Heart right ventricle (tissue), 16 donors: ENCODE data around the gene E2F1. TPM values are rescaled to one million over a fixed set of nuclear protein-coding genes. Genes with fewer than 3 reads are reported as not detected.

Experiments used
- ATAC-seq, 8 donors: fragments of 200-7000 bp; cut with Tn5 transposase; one replicate each; pipeline ENCODE4 v1.9.1; 2020; ENCODE audit warnings: mild to moderate bottlenecking in 8 of 8, moderate library complexity in 8 of 8, moderate number of reproducible peaks in 1 of 8
- DNase-seq, 2 donors: peaks; one replicate each; pipeline ENCODE4 v3.0.0-alpha.2; 2020
- H3K27ac ChIP-seq, 10 donors: fragments of 200-600 bp; sonication (generic) in 2 of 10; one replicate each; pipeline versions ENCODE4 v1.5.0 to v1.8.0; 2020 to 2022; ENCODE audit warnings: mild to moderate bottlenecking in 3 of 10
- H3K27me3 ChIP-seq, 7 donors: fragments of 200-600 bp; one replicate each; pipeline ENCODE4 v1.8.0; 2021 to 2022; ENCODE audit warnings: mild to moderate bottlenecking in 2 of 7
- H3K36me3 ChIP-seq, 9 donors: fragments of 200-600 bp; sonication (generic) in 1 of 9; one replicate each; pipeline versions ENCODE4 v1.5.0 to v1.8.0; 2020 to 2022; ENCODE audit warnings: mild to moderate bottlenecking in 2 of 9
- H3K4me1 ChIP-seq, 9 donors: fragments of 200-600 bp; sonication (generic) in 1 of 9; one replicate each; pipeline versions ENCODE4 v1.5.0 to v1.8.0; 2020 to 2022; ENCODE audit warnings: mild to moderate bottlenecking in 4 of 9
- H3K4me3 ChIP-seq, 10 donors: fragments of 200-600 bp; sonication (generic) in 2 of 10; one replicate each; pipeline versions ENCODE4 v1.5.0 to v1.8.0; 2020 to 2022; ENCODE audit warnings: mild to moderate bottlenecking in 7 of 10, moderate library complexity in 2 of 10
- H3K9me3 ChIP-seq, 11 donors: fragments of 200-600 bp in 10 of 11; sonication (generic) in 2 of 11; one replicate each; pipeline versions ENCODE4 v1.5.0 to v1.8.0; 2013 to 2022; ENCODE audit warnings: mild to moderate bottlenecking in 2 of 11, control low read depth in 1 of 11, moderate library complexity in 1 of 11
- CTCF ChIP-seq, 9 donors: fragments of 200-600 bp; sonication (generic) in 2 of 9; IDR thresholded peaks; one replicate each; pipeline versions ENCODE4 v1.5.0 to v1.8.0; 2021 to 2022; ENCODE audit warnings: antibody characterized with exemption in 9 of 9, mild to moderate bottlenecking in 5 of 9, moderate library complexity in 1 of 9
- WGBS, 2 donors: extraction: QIAGEN DNeasy Blood & Tissue Kit; methylation state at CpG; one replicate each; pipeline ENCODE4 v1.1.7; 2013; ENCODE audit warnings: inconsistent platforms in 1 of 2; 5-methylcytosine and 5-hydroxymethylcytosine counted together
- intact Hi-C, 10 donors: fragments of 100-400 bp; cut with DNase I; formaldehyde crosslinking; loops; one replicate each; pipeline versions ENCODE4 v1.11.1 to v1.14.2; 2022
- polyA plus RNA-seq, 2 donors: library from polyadenylated mRNA; stranded (reverse); fragments of 200-250 nt; gene quantifications; one replicate each; pipeline ENCODE4 v1.2.3, GENCODE V29; 2013
- total RNA-seq, 10 donors: library from RNA; stranded (reverse); fragmentation: NEBNext Ultra II Directional in 3 of 10; extraction: Animal tissue kit (Norgen Biotek cat#: 25700) in 3 of 10; gene quantifications; one replicate each; pipeline versions ENCODE4 v1.2.1 to v1.2.4, GENCODE V29; 2021 to 2023
- donor health status: Arrhythmogenic right ventricular cardiomyopathy.
- donor health status: ischemic (EF 13 %, LVEDD 7.1; RV severe dilation, severe dysfunction).
- donor health status: healthy with polysubstance abuse.
- donor health status: DM: no; HTN: yes; CAD: no.
- donor health status: DM: no; HTN: no; CAD: no.
- donor health status: ischemic (EF 25% LVEDD 6.9; RV normal size, moderate dysfunction).
- donor health status: ischemic (EF 25% LVEDD 5.7; RV mildly dilated, moderate dysfunction).
- donor health status: healthy.
- donor health status: DM: yes; HTN: yes; CAD: no.
- donor health status: Ischemic cardiomyopathy.
- donor health status: ischemic (EF 35%, LVEDD 5.7; RV mildly dilated, moderate dysfunction).
- donor health status: nonischemic (EF 11% LVEDD 7.7; RV severe dilation, severe dysfunction).
- donor health status: DM: yes; HTN: yes; CAD: no.
- donor health status: PGD.
- donor health status: ischemic (EF 29% LVEDD 5.4; RV normal size, mild dysfunction).
- donor health status: nonischemic (EF 23%, LVEDD 6.1; RV moderate dilation, normal function).

E2F1 gene
- total and polyA plus RNA-seq, 12 donors, result 0.44 to 3.4 (median 1.2) TPM

GRCh38 chr20:33677991-33678702 lies 8.0 kb downstream of the E2F1 start:
- Histone ChIP-seq H3K36me3 (peaks cover 0 to 5% (median 0%) of the 10 kb centered on the region in 9 donors), H3K27ac (peak overlapping the region in 2 of 10 donors; percentile 28 to 45), H3K9me3 (no peaks in the 10 kb centered on the region), H3K27me3 (no peaks in the 10 kb centered on the region), H3K4me1 (peaks cover 4 to 29% (median 17%) of the 10 kb centered on the region in 9 donors), H3K4me3 (no peak overlapping the region)
- ATAC-seq (peak in 6 of 8 donors; percentile 15 to 39 (median 34)), DNase-seq (peak in 1 of 2 donors; percentile 64)
- intact Hi-C loops, result loop anchor here in 1 of 10 donors (5.0 kb wide), 1 partner anchor 54 kb away; the partner anchor contains the start of gene ZNF341
- TF ChIP-seq CTCF (IDR thresholded peaks at IDR 0.05), result no peak
- WGBS, 2 donors, result 77 to 78% methylated on average over 15 of the region's 15 CpGs

GRCh38 chr20:33676652-33677645 lies 9.2 kb downstream of the E2F1 start:
- no peak overlapping the region for H3K27ac ChIP-seq
- no peaks in the 10 kb centered on the region for H3K27me3 ChIP-seq
- ATAC-seq (no peak), DNase-seq (no peak)
- H3K9me3 ChIP-seq, result no peaks in the 10 kb centered on the region
- no peak overlapping the region for H3K4me3 ChIP-seq
- H3K4me1 ChIP-seq, result peaks cover 9 to 41% (median 27%) of the 10 kb centered on the region in 9 donors
- intact Hi-C loops, result loop anchor here in 1 of 10 donors (5.0 kb wide), 1 partner anchor 55 kb away; the partner anchor contains the start of gene ZNF341
- 96% methylated on average over 31 of the region's 31 CpGs for WGBS, 2 donors
- H3K36me3 ChIP-seq, result peaks cover 0 to 5% (median 0%) of the 10 kb centered on the region in 9 donors
- no peak for TF ChIP-seq CTCF (IDR thresholded peaks at IDR 0.05)

- Histone ChIP-seq H3K36me3 (peaks cover 0 to 7% (median 5%) of the 10 kb centered on the region in 9 donors), H3K27me3 (no peaks in the 10 kb centered on the region), H3K27ac (peak overlapping the region in 4 of 10 donors; percentile 11 to 94 (median 83)), H3K4me1 (peaks cover 9 to 42% (median 28%) of the 10 kb centered on the region in 9 donors), H3K9me3 (no peaks in the 10 kb centered on the region), H3K4me3 (no peak overlapping the region)
- intact Hi-C loops, result loop anchor here in 1 of 10 donors (5.0 kb wide), 1 partner anchor 56 kb away; the partner anchor contains the start of gene ZNF341
- ATAC-seq (no peak), DNase-seq (no peak)
- TF ChIP-seq CTCF (IDR thresholded peaks at IDR 0.05), result no peak
- 94 to 95% methylated on average over 11 of the region's 11 CpGs for WGBS, 2 donors
These were observed 10.1 kb downstream of the E2F1 start for GRCh38 chr20:33676121-33676520.
